Measurements from ENCODE around the gene RACGAP1. TPM values are rescaled to one million over a fixed set of nuclear protein-coding genes. Genes with fewer than 3 reads are reported as not detected.

Gene RACGAP1
- total and polyA plus RNA-seq, 3 donors from 2014 or later, result 48.1 to 118 (median 60.6) TPM

DNA sequence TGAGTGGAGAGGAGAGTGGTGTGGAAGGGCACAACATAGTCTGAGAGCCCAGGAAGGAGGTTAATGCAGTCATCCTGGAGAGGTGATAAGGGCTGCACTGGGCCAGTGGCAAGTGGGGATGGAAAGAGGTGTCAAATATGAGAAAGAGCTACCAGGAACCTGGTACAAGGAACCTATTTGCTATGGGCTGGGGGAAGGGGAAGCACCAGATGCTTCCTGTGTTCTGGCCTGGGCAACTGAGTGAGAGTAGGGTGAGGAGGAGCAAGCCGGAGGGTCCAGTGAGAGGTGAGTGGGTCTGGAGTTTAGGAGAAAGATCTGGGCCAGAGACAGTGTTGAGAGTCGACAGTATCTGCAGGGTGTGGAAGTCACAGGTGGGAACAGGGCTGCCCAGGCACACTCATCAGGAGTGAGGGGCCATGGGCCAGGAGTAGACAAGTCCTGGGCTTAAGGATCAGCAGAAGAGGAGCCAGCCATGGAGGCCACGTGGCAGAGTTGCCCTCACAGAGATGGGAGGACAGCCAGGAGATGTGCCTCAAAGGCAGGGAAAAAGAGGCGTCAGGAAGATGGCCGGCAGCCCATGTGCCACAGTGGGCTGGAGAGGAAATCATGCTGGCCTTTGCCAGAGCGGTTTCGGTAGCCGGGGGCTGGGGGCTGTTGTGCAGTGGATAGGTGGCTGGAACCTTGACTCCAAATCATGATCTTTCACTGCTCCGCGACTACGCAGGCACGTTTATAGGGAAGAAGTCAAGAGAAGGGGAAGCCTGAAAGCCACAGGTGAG is 55.5 kb downstream of the RACGAP1 start:
- no peaks in the 10 kb centered on the region for H3K27me3 ChIP-seq
- no peak for DNase-seq
- no peak overlapping the region for H3K27ac ChIP-seq
- 88 to 90% methylated on average over 12 of the region's 12 CpGs for WGBS, 2 donors
- intact Hi-C loops (cut with DNase I; ENCODE audit: low total_unique reads), result loop anchor here (5.0 kb wide), 2 partner anchors 42 to 87 kb away; partner anchors contain the start of gene ASIC1
- TF ChIP-seq, protein P1, sequence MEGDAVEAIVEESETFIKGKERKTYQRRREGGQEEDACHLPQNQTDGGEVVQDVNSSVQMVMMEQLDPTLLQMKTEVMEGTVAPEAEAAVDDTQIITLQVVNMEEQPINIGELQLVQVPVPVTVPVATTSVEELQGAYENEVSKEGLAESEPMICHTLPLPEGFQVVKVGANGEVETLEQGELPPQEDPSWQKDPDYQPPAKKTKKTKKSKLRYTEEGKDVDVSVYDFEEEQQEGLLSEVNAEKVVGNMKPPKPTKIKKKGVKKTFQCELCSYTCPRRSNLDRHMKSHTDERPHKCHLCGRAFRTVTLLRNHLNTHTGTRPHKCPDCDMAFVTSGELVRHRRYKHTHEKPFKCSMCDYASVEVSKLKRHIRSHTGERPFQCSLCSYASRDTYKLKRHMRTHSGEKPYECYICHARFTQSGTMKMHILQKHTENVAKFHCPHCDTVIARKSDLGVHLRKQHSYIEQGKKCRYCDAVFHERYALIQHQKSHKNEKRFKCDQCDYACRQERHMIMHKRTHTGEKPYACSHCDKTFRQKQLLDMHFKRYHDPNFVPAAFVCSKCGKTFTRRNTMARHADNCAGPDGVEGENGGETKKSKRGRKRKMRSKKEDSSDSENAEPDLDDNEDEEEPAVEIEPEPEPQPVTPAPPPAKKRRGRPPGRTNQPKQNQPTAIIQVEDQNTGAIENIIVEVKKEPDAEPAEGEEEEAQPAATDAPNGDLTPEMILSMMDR (IDR thresholded peaks at IDR 0.05), result no peak
- no peak for TF ChIP-seq POLR2A (IDR thresholded peaks at IDR 0.05)
- no peaks in the 10 kb centered on the region for H3K9me3 ChIP-seq
- no peaks in the 10 kb centered on the region for H3K36me3 ChIP-seq (ENCODE audit: low read depth, missing control alignments)
- peaks cover 14% of the 10 kb centered on the region for H3K4me1 ChIP-seq
- H3K4me3 ChIP-seq, result no peak overlapping the region

DNA sequence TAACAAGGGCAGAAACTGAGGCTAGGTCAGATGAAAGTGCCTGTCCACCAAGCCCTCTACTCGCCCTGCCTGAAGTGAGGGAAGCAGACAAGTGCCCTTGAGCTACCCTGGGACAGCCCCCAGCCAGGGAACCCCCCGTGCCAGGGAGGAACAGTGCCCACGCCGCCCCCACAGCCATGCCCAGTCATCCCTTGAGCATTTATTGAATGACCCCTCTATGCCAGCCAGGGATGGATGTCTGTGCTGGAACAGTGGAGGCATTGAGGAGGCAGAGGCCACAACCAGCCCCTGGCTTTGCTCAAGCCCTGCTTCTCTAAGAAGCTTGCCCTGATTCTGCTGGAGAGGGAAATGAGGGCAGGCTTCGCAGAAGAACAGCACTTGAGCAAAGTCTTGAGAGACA is 56.3 kb downstream of the RACGAP1 start:
- Histone ChIP-seq H3K27me3 (no peaks in the 10 kb centered on the region), H3K27ac (no peak overlapping the region)
- DNase-seq, result no peak

DNA sequence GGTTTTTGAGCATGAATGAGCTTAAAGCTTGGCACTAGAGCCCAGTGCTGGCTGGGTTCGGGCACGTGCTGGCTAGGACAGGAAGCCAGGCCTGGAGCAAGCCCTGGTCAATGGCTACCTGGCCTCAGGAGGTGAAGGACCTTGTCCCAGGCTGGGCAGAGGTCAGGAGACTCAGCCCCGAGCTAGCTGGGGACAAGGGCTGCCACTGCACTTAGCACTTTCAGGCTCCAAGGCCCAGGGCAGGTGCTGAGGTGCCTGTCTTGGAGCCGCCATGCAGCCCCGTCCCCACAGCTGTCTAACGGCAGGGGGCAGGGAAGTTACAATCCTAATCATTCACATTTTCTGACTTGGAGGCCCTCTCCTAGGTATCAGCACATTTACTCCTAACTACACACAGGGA is 56.8 kb downstream of the RACGAP1 start:
- H3K9me3 ChIP-seq, result no peaks in the 10 kb centered on the region
- 75 to 83% methylated on average over 2 to 6 of the region's 6 CpGs for WGBS, 2 donors
- H3K36me3 ChIP-seq (ENCODE audit: low read depth, missing control alignments), result no peaks in the 10 kb centered on the region
- TF ChIP-seq, protein P1 (IDR thresholded peaks at IDR 0.05), result no peak
- TF ChIP-seq POLR2A (IDR thresholded peaks at IDR 0.05), result no peak
- intact Hi-C loops (cut with DNase I; ENCODE audit: low total_unique reads), result no loop called here
- H3K4me1 ChIP-seq, result peaks cover 14% of the 10 kb centered on the region
- no peak overlapping the region for H3K4me3 ChIP-seq
- DNase-seq, result no peak
- no peaks in the 10 kb centered on the region for H3K27me3 ChIP-seq
- no peak overlapping the region for H3K27ac ChIP-seq

More for the DNA sequence above, 56.3 kb downstream of the RACGAP1 start:
- no peak for TF ChIP-seq POLR2A (IDR thresholded peaks at IDR 0.05)
- TF ChIP-seq, protein P1 (IDR thresholded peaks at IDR 0.05), result no peak
- Histone ChIP-seq H3K4me1 (peaks cover 8% of the 10 kb centered on the region), H3K9me3 (no peaks in the 10 kb centered on the region), H3K4me3 (no peak overlapping the region), H3K36me3 (ENCODE audit: low read depth, missing control alignments) (no peaks in the 10 kb centered on the region)
- intact Hi-C loops (cut with DNase I; ENCODE audit: low total_unique reads), result no loop called here
- WGBS, 2 donors, result 61 to 83% methylated on average over 5 of the region's 5 CpGs

DNA sequence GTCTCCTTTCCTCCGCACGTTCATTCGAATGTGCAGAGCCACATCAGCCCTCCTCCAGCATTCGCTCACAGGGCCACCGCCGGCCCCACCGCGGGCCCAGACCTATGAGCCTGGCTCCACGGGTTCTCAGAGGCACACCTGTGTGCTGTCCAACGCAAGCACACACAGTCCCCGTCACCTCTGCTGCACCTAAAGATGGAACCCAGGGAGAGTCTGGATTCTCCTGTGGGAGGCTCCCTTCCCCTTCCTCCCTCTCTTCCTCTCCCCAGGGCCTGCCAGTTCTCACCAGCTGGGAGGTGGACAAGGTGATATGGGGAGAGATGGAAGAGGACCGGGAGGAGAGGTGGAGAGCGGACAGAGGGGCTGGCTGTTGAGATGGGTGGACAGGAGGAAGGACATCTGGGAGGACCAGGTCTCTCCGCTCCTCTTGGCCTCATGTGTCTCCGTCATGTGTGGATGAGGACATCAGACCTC is 57.5 kb downstream of the RACGAP1 start:
- no peak for DNase-seq
- WGBS, 2 donors, result 34 to 41% methylated on average over 14 to 15 of the region's 15 CpGs
- intact Hi-C loops (cut with DNase I; ENCODE audit: low total_unique reads), result no loop called here
- Histone ChIP-seq H3K4me1 (peaks cover 19% of the 10 kb centered on the region), H3K27ac (no peak overlapping the region), H3K27me3 (no peaks in the 10 kb centered on the region), H3K36me3 (ENCODE audit: low read depth, missing control alignments) (no peaks in the 10 kb centered on the region), H3K9me3 (no peaks in the 10 kb centered on the region), H3K4me3 (peak overlapping the region; percentile 4 to 49)
- no peak for TF ChIP-seq POLR2A (IDR thresholded peaks at IDR 0.05)
- TF ChIP-seq, protein P1 (IDR thresholded peaks at IDR 0.05), result no peak

Data from testis (tissue), 3 donors.